ENCODE measurements around the gene KLRC4.
"Not testable (repeated sequence)": the region's sequence is repeated elsewhere in the genome, so short reads cannot be mapped to it uniquely, and the experiment has no call there.

The KLRC4 gene

DNA sequence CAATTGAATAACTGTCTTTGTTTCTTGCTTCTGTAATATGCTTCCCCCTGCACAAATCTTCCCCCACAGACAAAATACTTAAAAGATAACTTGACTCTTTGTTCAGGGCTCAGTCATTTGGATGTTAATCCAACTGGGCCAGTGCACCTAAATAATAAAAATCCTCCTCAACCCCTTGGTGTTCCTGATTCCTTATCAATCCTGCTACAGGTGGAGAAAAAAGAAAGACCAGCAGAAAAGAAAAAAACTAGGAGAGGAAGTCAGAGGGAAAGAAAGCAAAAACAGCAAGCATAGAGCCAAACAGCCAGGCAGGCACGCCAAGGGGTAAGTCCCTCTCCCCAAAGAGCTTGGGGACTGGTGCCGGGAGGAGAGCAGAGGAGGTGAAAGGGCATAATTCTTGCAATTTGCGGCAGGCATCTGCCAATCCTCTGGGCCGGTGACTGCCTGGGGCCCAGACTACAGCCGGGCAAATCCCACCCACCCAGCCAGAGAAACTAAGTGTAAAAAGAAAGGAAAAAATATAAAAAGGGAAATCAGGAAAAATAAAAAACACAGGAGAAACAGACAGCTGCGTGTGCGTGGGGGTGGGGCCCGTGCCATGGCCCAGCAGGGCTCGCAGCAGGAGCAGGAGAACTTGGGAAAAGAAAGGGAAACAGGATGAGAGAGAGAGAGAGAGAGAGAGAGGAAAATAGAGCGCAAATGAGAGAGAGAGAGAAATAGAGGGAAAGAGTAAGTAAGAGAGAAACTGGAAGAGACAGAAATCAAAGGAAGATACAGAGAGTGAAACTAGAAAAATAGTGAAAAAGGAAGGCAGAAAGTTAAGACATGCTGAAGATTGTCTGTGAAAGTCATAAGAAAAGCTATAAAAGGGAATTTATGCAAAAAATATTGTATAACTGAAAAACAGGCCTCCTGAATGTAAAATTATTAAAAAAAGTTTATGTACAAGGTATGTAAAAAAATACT, 41.1 kb downstream of the KLRC4 start:
- DNase-seq (ENCODE audit: low read depth) = no peak

DNA sequence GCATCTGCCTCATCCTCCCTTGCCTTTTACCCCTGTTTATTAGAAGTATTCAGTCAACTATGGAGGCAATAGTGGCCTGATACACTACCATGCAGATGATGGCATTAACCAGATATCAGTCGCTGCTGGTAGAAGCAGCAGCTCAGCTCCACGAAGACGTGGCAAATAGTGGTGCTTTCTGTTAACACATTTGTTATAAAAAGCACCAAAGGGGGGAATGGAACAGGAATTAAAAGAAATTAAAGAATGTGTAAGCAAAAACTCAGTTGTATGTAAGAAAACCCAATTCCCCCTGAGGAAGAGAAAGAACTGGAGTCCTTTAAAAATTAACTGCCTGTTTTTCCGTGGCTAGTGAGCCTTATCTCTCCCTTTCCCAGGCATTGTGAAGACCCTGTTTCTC, 41.8 kb downstream of the KLRC4 start:
- DNase-seq (ENCODE audit: low read depth) = not testable (repeated sequence)

DNA sequence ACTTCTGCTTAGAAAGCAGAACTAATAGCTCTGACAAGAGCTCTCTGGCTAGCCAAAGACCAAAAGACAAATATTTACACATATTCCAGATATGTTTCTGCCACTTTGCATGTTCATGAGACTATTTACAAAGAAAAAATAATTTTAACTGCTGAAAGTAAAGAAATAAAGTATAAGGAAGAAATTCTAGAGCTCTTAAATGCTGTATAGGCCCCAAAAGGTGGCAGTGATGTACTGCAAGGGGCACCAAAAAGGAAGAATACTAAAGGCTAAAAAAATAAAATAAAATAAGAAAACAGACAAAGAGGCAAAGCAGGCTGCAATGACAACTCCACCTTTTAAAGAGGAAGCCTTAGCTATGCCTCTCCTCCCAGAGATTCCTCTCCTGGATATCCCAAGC, 42.7 kb downstream of the KLRC4 start:
- peak; percentile 56 for DNase-seq (ENCODE audit: low read depth)

DNA sequence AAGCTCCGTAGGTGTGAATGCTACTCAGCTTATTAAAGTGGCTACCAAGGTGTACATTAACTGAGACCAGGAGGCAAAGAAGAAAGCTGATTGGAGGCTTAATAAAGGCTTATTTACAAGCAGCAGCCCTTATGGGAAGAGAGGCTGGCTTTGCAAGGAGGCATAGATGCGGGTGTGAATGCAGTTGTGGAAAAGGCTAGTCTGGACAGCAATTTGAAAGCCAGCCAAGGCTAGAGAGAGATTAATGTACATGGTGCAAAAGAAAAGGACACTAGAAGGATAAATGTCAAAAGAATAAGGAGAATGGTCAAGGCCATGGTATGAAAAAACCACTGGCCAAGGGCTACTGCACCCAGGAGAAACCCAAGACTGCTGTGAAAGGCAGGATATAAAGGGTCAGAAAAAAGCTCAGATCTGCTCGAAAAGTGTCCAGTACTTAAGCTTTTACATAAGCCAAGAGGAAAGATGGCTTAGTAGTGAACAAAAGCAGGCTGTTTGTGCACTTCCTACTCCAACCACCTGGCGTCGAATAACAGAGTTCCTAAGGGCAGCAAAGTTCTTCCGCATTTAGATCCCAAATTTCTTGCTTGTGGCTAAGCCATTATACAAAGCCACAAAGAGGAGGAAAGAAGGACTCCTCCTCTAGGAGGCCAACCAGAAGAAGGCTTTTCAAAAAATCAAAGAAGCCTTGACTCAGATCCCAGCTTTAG, 43.7 kb downstream of the KLRC4 start:
- DNase-seq (ENCODE audit: low read depth) = peak; percentile 38

DNA sequence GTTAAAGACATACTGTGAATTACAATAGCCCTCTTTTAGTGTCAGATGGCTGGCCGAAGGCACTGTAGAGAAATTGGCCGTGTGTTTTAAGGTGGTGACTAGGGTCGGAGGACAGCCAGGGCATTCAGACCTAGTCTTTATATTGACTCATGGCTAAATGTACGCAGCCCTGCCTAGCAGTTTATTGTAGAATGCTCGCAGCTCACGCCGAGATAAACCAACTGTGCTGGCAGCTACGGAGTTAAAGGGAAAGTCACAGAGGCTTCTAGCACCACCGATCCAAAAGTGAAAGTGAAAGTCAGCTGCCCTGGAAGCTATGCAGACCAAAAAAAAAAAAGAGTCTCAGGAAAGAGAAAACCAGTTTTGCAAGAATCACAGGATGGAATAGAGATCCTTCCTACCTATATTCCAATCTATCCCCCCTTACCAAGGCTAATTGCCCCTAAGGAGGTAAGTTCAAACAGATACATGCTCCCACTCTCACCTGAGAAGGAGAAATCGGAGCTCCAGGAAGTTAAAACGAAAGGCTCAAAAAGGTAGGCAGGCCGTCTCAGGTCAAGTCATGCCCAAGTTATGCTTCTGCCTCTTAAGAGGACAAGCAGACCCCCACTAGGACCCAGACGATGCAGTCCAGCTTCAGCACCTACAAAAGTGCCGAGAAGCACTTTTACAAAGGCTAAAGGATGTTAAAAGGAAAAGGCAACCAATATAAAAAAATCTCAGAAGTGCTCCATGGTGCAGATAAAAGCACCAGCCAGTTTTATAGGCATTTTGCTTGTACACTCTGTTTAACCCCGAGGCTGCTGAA, 44.5 kb downstream of the KLRC4 start:
- peak; percentile 85 for DNase-seq (ENCODE audit: low read depth)

DNA sequence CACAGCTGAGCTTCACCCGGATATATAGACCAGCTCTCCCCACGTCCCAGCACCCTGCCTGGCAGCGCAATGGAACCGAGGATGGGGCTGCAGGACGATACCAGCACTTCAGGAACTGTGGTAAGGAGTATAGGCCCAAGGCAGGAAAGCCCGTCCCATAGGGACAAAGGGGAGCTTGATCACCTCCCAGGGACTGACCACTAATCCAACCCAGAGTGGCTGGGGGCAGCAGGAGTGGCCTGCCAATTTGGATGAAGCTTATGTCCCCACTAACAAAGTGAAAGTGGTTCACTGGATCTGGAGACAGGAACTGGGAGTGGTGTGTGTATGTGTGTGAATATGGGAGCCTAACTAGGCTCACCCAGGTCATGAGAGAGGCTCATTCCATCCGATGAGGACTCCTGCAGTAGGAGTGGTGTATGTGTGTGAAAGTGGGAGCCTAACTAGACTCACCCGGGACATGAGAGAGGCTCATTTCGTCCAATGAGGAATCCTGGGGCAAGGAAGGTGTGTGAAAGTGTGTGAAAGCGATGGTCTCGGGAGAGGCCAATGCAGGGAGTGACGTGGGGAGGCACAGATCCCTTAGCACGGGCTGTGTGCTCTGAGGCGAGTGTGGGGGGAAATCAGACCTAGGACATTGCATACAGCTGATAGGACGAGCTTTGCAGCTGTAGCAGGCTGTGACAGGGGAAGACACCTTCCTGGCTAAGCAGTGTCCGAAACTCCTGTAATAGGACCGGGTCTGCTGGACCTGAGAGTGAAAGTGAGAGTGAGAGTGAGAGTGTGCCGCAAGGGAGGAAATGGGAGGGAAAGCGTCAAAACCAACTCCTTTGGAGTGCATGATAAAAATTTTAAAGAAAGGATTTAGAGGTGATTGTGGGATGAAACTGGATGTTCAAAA, 45.4 kb downstream of the KLRC4 start:
- peak; percentile 55 for DNase-seq (ENCODE audit: low read depth)

DNA sequence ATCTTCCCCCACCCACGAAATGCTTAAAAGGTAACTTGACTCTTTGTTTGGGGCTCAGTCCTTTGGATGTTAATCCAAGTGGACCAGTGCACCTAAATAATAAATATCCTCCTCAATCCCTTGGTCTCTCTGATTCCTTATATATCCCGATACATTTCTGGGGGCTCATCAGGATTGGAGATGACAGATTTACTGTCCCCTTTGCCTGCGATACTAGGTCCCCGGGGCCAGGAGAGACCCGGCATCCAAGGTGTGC, 46.0 kb downstream of the KLRC4 start:
- DNase-seq (ENCODE audit: low read depth) = no peak

DNA sequence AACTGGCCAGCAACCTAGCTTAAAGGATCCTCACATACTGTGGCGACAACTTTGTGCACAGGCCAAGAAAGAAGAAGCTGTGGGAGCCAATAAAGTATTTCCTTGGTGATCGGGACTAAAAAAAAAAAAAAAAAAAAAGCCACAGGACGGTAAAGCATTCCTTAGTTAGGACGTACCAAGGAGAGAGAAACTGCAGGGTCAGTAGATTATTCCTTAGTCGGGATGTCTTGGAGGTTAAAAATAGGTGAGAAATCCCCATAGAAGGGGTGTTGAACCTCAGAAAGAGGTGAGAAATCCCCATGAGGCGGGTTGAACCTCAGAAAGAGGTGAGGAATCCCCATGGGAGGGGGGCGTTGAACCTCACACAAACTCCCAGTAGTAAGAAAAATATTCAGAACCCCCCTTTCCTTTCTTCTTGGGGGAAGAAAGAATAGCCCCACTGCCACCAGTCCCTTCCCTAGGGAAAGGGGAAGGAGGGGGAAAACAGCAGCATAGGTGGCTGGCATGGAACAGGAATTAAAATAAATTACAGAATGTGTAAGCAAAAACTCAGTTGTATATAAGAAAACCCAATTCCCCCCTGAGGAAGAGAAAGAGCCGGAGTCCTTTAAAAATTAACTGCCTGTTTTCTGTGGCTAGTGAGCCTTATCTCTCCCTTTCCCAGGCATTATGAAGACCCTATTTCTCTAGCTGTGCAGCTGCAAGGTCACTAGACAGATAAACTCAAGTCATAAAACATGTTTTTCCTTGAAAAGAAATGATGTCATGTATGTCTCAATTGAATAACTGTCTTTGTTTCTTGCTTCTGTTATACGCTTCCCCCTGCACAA, 46.5 kb downstream of the KLRC4 start:
- no peak for DNase-seq (ENCODE audit: low read depth)

DNA sequence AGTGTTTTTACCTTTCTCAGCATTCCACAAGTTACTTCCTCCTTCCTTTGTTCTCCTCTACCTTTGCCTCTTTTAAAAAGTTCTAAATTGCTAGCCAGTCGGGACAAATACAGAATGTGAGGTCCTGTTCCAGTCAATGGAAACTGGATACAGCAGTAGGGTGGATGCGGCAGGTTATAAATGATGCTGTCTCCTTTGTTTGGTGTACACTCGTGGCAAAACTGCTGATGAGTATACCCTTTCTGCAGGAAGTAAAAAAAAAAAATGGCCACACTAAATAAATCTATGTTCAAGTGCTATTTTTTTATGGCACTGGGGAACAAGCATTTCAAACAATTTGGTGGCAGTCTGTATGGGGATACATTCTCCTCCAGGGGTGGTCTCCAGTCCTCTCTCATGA, 47.2 kb downstream of the KLRC4 start:
- DNase-seq (ENCODE audit: low read depth) = no peak

DNA sequence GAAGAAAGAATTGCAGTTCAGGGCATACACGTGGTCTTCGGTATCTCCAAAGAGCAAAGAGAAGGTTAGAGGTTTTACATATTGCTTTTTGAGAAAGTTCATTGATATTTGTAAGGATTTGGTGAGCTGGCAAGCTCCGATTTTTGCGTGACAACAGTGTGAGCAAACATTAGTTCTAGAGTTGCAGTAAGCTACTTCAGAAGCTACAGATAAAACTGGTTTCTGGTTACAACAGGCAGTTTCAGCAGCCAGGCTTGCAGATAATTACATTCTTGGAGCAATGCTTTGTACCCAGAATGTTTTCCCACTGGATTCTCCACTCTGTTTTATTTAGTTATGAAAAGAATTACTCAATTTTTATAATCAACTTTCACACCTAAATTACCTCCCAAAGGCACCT, 47.9 kb downstream of the KLRC4 start:
- DNase-seq (ENCODE audit: low read depth) = peak; percentile 31

DNA sequence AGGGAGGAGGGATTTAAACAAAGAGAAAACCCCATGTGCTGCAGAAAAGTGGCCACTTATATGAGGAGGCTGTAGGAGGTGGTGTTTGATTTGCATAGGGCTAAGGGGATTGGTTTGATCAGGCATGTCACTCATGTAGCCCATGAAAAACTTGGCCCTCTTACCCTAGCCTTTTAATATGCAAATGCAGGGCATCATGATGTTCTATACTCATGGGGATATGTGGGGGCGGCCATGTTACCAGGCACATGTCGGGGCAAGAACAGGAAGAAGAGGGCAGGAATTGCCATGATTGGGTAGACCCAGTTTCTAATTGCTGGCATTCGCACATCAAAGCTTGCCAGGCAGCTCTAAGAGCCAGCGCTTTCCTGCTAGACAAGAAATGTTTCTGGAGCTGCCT, 48.5 kb downstream of the KLRC4 start:
- DNase-seq (ENCODE audit: low read depth) = no peak

DNA sequence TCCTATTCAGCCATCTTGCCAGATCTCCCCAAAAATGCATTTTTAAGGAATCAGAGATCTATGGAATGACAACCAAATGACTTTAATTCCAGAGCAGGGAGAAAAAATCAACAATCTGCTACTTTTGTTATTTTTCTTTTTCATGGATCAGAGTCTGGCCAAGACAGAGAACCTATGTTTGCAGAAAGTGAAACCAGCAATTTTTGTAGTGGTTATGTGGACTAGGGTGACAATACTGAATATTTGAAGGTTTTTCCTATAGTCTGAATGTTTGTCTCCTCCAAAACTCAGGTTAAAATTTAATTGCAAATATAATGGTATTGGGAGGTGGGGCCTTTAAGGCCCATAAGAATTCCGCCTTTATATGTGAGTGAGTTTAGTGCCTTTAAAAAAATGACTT, 50.6 kb downstream of the KLRC4 start:
- DNase-seq (ENCODE audit: low read depth) = no peak

DNA sequence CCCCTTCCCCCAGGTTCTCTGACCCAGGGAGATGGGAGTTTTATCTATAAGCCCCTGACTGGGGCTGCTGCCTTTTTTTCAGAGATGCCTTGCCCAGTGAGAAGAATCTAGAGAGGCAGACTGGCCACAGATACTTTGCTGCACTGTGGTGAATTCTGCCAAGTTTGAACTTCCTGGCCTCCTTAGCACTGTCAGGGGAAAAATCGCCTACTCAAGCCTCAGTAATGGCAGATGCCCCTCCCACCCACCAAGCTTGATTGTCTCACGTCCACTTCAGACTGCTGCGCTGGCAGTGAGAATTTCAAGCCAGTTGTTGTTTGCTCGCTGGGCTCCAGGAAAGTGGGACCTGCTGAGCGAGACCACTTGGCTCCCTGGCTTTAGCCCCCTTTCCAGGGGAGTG, 51.4 kb downstream of the KLRC4 start:
- no peak for DNase-seq (ENCODE audit: low read depth)
